ENCODE results near the gene ATMIN.

DNA sequence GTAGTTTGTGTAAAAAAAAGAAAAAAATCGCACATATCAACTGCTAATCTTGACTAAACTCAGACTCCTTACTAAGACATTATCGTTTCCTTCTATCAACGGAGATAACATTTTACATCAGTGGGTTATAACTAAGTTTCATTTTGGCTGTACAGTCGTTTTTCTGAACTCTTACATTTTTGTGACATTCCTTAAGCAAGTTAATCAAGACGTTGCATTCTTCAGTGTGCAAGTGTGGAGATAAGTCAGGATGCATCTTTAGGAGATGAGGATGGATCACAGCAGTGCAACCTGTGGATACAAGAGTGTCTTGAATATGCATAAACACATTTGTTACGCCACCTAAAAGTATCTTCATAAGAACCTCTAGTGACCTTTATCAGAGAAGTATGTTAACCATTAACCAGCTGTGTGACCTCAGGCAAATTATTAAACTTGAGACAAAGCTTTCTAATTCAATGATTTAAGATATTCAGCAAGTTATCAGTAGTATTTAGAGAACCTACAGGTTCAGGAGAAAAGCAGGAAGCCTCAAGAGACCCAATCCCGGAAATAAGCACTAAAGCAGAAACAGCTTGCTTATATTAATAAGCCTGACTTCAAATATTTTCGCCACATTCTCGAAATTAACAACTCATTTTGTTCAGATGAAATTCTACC is 38.4 kb upstream of the ATMIN start:
- TF ChIP-seq CTCF (IDR thresholded peaks at IDR 0.05; ENCODE audit: low read depth, low read length, missing input control): no peak
- TF ChIP-seq SP1 (IDR thresholded peaks at IDR 0.05): peak; percentile 46
- TF ChIP-seq MAX (IDR thresholded peaks at IDR 0.05): no peak
- TF ChIP-seq RAD21 (IDR thresholded peaks at IDR 0.05): no peak
- no peak for TF ChIP-seq ZBTB33 (IDR thresholded peaks at IDR 0.05)
- TF ChIP-seq JUND (IDR thresholded peaks at IDR 0.05): peak; percentile 38 to 64
- TF ChIP-seq RXRA (IDR thresholded peaks at IDR 0.05): peak; percentile 67 to 76
- TF ChIP-seq GABPA (IDR thresholded peaks at IDR 0.05 in 1 of 2, conservative IDR thresholded peaks at IDR 0.05 in 1 of 2): no peak
- no peak for TF ChIP-seq TAF1 (conservative IDR thresholded peaks at IDR 0.05)
- peak; percentile 39 for TF ChIP-seq YY1 (IDR thresholded peaks at IDR 0.05)
- TF ChIP-seq, protein P1, sequence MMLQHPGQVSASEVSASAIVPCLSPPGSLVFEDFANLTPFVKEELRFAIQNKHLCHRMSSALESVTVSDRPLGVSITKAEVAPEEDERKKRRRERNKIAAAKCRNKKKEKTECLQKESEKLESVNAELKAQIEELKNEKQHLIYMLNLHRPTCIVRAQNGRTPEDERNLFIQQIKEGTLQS (IDR thresholded peaks at IDR 0.05): no peak
- TF ChIP-seq, protein P2, sequence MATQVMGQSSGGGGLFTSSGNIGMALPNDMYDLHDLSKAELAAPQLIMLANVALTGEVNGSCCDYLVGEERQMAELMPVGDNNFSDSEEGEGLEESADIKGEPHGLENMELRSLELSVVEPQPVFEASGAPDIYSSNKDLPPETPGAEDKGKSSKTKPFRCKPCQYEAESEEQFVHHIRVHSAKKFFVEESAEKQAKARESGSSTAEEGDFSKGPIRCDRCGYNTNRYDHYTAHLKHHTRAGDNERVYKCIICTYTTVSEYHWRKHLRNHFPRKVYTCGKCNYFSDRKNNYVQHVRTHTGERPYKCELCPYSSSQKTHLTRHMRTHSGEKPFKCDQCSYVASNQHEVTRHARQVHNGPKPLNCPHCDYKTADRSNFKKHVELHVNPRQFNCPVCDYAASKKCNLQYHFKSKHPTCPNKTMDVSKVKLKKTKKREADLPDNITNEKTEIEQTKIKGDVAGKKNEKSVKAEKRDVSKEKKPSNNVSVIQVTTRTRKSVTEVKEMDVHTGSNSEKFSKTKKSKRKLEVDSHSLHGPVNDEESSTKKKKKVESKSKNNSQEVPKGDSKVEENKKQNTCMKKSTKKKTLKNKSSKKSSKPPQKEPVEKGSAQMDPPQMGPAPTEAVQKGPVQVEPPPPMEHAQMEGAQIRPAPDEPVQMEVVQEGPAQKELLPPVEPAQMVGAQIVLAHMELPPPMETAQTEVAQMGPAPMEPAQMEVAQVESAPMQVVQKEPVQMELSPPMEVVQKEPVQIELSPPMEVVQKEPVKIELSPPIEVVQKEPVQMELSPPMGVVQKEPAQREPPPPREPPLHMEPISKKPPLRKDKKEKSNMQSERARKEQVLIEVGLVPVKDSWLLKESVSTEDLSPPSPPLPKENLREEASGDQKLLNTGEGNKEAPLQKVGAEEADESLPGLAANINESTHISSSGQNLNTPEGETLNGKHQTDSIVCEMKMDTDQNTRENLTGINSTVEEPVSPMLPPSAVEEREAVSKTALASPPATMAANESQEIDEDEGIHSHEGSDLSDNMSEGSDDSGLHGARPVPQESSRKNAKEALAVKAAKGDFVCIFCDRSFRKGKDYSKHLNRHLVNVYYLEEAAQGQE (IDR thresholded peaks at IDR 0.05): no peak
- TF ChIP-seq EGR1 (IDR thresholded peaks at IDR 0.05; ENCODE audit: low read depth in 2 of 2): no peak

Data from liver (tissue), 3 donors.